Measurements from ENCODE around the gene ERBB2.
"Not testable (repeated sequence)": the region's sequence is repeated elsewhere in the genome, so short reads cannot be mapped to it uniquely, and the experiment has no call there.

Gene ERBB2

DNA sequence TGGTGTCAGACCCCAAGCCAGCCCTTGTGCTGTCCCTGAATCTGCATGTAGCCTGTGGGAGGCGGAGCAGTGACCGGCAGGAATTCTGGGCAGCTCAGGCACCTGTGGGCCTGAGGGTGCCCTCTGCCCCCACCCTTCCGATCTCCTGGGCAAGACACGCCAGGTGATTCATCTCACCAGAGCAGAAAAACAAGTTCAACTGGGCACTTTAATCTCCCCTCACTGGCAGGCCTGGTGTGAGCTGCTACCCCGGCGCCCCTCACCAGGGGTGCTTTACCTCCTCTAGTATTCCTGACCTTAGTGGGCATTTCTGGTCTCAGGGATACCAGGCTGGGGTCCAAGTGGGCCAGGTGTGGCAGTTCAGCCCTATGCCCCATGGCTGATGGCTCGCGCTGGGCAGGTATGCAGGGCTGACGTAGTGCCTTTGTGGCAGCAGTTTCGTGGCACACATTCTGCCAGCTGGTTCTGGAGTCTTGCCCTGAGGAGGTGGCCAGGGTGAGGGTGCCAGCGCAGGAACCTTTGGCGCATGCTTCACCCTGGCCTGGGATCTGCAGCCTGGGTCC, 6.0 kb downstream of the ERBB2 start:
- DNase-seq = no peak

- no peak for DNase-seq
These were observed 6.5 kb downstream of the ERBB2 start for GRCh38 chr17:39706383-39706782.

DNA sequence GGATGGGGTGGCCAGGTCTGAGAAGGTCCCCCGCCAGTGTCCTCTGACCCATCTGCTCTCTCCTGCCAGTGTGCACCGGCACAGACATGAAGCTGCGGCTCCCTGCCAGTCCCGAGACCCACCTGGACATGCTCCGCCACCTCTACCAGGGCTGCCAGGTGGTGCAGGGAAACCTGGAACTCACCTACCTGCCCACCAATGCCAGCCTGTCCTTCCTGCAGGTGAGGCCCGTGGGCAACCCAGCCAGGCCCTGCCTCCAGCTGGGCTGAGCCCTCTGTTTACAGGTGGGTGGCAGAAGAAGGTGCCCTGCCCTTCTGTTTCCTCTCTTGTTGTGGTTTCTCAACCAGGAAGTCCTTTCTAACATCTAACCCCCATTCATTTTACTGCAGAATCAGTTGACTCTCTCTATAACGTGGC, 7.1 kb downstream of the ERBB2 start:
- DNase-seq = no peak

- DNase-seq = no peak
These were observed 9.6 kb downstream of the ERBB2 start for GRCh38 chr17:39709319-39709997.

DNA sequence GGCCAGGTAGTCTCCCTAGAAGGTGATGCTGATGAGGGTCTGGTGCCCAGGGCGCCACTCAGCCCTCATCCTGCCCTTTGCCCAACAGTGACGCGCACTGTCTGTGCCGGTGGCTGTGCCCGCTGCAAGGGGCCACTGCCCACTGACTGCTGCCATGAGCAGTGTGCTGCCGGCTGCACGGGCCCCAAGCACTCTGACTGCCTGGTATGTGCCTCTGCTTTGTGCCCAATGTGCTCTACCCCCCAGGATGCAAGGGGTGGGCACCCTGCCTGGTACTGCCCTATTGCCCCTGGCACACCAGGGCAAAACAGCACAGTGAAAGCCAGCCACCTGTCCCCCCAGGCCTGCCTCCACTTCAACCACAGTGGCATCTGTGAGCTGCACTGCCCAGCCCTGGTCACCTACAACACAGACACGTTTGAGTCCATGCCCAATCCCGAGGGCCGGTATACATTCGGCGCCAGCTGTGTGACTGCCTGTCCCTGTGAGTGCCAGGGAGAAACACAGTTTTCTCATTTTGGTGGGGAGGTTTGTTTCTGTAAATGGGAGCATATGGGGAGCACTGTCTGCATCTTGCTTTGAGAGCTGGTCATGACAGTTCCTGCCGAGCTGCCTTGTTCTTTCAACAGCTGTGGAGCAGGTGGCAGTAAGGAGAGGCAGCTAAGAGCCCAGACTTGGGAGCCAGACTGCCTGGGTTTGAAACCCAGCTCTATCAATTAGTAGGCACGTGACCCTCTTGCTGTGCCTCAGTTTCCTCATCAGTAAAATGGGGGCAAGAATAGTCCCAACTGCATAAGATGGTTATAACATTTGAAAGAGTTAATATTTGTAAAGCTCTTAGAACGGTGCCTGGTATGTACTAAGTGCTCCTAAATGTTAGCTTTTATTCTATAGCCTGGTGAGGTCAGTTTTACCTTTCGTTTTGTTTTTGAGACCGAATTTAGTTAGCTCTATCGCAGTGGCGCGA, 10.4 kb downstream of the ERBB2 start:
- no peak for DNase-seq

DNA sequence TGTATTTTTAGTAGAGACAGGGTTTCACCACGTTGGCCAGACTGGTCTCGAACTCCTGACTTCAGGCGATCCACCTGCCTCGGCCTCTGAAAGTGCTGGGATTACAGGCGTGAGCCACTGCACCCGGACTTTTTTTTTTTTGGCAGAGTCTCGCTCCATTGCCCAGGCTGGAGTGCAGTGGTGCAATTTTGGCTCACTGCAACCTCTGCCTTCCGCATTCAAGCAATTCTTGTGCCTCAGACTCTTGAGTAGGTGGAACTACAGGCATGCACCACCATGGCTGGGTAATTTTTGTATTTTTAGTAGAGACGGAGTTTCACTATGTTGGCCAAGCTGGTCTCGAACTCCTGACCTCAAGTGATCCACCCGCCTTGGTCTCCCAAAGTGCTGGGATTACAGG, 11.2 kb downstream of the ERBB2 start:
- not testable (repeated sequence) for DNase-seq

DNA sequence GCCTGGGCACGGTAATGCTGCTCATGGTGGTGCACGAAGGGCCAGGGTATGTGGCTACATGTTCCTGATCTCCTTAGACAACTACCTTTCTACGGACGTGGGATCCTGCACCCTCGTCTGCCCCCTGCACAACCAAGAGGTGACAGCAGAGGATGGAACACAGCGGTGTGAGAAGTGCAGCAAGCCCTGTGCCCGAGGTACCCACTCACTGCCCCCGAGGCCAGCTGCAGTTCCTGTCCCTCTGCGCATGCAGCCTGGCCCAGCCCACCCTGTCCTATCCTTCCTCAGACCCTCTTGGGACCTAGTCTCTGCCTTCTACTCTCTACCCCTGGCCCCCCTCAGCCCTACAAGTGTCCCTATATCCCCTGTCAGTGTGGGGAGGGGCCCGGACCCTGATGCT, 12.0 kb downstream of the ERBB2 start:
- no peak for DNase-seq

DNA sequence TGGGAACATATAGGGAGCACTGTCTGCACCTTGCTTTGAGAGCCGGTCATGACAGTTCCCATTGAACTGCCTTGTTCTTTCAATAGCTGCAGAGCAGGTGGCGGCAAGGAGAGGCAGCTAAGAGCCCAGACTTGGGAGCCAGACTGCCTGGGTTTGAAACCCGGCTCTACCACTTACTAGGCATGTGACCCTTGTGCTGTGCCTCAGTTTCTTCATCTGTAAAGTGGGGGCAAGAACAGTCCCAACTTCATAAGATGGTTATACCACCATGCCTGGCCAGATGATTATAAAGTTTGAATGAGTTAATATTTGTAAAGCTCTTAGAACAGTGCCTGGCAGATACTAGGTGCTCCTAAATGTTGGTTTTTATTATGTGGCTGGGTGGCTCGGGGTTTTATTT, 14.4 kb downstream of the ERBB2 start:
- no peak for DNase-seq

- no peak for DNase-seq
These were observed 15.7 kb downstream of the ERBB2 start for GRCh38 chr17:39715375-39716072.

DNA sequence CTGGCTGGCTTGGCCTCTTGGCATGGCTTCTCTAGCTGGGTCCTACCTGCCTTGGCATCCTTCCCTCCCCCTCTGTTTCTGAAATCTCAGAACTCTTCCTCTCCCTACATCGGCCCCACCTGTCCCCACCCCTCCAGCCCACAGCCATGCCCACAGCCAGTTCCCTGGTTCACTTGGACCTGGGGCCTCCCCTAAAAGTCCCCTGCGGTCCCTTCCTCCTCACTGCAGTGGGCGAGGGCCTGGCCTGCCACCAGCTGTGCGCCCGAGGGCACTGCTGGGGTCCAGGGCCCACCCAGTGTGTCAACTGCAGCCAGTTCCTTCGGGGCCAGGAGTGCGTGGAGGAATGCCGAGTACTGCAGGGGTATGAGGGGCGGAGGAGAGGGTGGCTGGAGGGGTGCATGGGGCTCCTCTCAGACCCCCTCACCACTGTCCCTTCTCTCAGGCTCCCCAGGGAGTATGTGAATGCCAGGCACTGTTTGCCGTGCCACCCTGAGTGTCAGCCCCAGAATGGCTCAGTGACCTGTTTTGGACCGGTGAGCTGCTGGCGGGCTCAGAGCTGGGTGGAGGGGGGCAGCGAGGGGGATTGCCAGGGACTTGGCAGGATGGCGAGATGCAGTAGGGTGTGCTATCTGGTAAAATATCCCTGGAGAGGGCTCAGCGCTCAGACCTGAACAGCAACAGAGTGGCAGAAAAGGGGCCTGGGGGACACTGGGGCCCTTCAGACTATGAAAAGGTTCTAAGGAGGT, 16.4 kb downstream of the ERBB2 start:
- no peak for DNase-seq

GRCh38 chr17:39716879-39717536, 17.1 kb downstream of the ERBB2 start:
- DNase-seq = no peak

- DNase-seq = no peak
These were observed 17.8 kb downstream of the ERBB2 start for GRCh38 chr17:39717660-39718059.

DNA sequence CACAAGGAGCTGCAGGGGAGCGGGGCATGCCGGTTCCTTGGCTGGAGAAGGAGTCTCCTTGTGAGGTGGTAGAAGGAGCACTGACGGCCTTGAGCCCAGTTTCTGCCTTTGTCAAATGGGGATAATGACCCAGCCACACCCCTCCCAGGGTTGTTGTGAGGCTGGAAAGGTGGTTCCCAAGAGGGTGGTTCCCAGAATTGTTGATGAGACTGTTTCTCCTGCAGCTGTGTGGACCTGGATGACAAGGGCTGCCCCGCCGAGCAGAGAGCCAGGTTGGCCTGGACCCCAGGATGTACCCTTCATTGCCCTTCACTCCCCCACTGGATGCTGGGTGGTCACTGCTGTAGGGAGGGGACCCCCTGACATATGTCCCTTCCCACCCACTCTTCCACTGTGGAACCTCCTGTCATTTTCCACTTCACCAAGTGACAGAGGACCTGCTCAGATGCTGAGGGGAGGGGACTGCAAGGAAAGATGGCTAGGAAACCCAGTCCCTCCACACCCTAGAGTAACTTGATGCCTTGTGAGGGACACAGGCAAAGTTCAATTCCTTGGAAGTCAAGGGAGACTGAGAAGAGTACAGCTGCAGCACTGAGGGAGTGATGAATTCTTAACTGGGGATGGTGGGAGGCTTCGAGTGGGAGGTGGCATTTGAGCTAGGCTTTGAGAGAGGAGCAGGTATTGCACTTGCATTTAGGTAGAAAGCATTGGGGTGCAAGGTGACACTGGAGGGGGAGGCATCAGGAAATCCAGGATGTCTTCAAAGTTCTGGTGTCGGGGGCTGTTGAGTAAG, 19.9 kb downstream of the ERBB2 start:
- no peak for DNase-seq

DNA sequence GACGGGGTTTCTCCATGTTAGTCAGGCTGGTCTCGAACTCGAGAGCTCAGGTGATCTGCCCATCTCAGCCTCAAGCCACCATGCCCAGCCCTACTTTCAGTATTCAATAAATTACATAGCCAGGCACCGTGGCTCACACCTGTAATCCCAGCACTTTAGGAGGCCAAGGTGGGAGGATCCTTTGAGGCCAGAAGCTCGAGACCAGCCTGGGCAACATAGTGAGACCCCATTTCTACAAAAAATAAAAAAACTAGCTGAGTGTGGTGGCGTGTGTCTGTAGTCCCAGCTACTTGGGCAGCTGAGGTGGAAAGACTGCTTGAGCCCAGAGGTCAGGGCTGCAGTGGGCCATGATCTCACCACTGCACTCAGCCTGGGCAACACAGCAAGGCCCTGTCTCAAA, 22.2 kb downstream of the ERBB2 start:
- no peak for DNase-seq

DNA sequence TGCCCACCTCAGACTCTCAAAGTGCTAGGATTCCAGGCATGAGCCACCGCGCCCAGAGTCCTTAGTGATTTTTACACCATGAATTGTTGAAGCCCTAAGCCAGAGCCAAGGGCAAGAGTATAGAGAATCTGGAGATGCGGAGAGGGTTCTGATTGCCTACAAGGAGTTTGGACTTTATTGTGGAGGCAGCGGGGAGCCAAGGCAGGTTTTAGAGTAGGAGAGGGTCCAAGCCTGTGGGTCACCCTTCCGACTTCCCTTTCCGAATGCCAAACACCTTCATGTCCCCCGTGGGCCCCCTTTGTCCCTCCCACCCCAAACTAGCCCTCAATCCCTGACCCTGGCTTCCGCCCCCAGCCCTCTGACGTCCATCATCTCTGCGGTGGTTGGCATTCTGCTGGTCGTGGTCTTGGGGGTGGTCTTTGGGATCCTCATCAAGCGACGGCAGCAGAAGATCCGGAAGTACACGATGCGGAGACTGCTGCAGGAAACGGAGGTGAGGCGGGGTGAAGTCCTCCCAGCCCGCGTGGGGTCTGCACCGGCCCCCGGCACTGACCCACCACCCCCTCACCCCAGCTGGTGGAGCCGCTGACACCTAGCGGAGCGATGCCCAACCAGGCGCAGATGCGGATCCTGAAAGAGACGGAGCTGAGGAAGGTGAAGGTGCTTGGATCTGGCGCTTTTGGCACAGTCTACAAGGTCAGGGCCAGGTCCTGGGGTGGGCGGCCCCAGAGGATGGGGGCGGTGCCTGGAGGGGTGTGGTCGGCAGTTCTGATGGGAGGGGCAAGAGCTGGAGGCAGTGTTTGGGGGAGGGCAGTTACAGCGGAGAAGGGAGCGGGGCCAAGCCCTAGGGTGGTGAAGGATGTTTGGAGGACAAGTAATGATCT, 23.3 kb downstream of the ERBB2 start:
- DNase-seq = no peak

DNA sequence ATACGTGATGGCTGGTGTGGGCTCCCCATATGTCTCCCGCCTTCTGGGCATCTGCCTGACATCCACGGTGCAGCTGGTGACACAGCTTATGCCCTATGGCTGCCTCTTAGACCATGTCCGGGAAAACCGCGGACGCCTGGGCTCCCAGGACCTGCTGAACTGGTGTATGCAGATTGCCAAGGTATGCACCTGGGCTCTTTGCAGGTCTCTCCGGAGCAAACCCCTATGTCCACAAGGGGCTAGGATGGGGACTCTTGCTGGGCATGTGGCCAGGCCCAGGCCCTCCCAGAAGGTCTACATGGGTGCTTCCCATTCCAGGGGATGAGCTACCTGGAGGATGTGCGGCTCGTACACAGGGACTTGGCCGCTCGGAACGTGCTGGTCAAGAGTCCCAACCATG, 24.9 kb downstream of the ERBB2 start:
- DNase-seq = no peak

DNA sequence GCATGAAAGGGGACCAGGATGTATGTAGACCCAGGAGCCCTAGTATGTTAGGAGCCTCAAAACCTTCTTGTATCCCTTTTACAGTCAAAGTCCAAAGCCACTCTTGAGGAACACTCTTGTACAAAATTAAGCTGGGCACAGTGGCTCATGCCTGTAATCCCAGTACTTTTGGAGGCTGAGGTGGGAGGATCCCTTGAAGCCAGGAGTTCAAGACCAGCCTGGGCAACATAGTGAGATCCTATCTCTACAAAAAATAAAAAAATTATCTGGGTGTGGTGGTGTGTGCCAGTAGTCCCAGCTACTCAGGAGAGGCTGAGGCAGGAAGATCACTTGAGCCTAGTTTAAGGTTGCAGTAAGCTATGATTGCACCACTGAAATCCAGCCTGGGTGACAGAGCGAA, 26.1 kb downstream of the ERBB2 start:
- not testable (repeated sequence) for DNase-seq

DNA sequence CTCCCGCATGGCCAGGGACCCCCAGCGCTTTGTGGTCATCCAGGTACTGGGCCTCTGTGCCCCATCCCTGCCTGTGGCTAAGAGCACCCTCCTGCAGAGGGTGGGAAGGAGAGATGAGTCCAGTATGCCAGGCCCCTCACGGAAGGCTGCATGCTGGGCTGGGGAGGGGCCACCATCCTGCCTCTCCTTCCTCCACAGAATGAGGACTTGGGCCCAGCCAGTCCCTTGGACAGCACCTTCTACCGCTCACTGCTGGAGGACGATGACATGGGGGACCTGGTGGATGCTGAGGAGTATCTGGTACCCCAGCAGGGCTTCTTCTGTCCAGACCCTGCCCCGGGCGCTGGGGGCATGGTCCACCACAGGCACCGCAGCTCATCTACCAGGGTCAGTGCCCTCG, 26.8 kb downstream of the ERBB2 start:
- DNase-seq = no peak

- DNase-seq = no peak
These were observed 27.7 kb downstream of the ERBB2 start for GRCh38 chr17:39727556-39727955.

- DNase-seq = no peak
These were observed 29.5 kb downstream of the ERBB2 start for GRCh38 chr17:39729280-39729851.
